ENCODE results near the gene PRCD. TPM values are rescaled to one million over a fixed set of nuclear protein-coding genes. Genes with fewer than 3 reads are reported as not detected.
A peak's percentile ranks its signal among the peaks of the same experiment; 100 is the strongest.

The PRCD gene
- total RNA-seq, 1 donor from 2014 or later, result not detected

GRCh38 chr17:76585649-76586593 lies 46.1 kb downstream of the PRCD start, which contains the start of gene ST6GALNAC2:
Gene ST6GALNAC2 (minus strand): TSS chr17:76585860. CDS start chr17:76585808, 52 bp downstream.
- DNase-seq (ENCODE audit: low spot score), result no peak
- Mint-ChIP-seq H3K36me3 (ENCODE audit: low read depth) (no peaks in the 10 kb centered on the region), H3K27ac (no peak within 1 kb of the TSS), H3K4me1 (ENCODE audit: low read depth) (no peaks in the 10 kb centered on the region), H3K9me3 (no peaks in the 10 kb centered on the region), H3K4me3 (ENCODE audit: low read depth) (peak within 1 kb of the TSS; percentile 51), H3K27me3 (ENCODE audit: low read depth) (peaks cover 61% of the 10 kb centered on the region)
- intact Hi-C loops (cut with micrococcal nuclease), result no loop called here

- H3K27ac Mint-ChIP-seq, result no peak overlapping the region
- H3K36me3 Mint-ChIP-seq (ENCODE audit: low read depth), result no peaks in the 10 kb centered on the region
- H3K27me3 Mint-ChIP-seq (ENCODE audit: low read depth), result peaks cover 63% of the 10 kb centered on the region
- no peaks in the 10 kb centered on the region for H3K9me3 Mint-ChIP-seq
- H3K4me1 Mint-ChIP-seq (ENCODE audit: low read depth), result no peaks in the 10 kb centered on the region
- no peak overlapping the region for H3K4me3 Mint-ChIP-seq (ENCODE audit: low read depth)
- no peak for DNase-seq (ENCODE audit: low spot score)
- intact Hi-C loops (cut with micrococcal nuclease), result no loop called here
These were observed 47.1 kb downstream of the PRCD start for GRCh38 chr17:76586741-76587487.

- H3K4me1 Mint-ChIP-seq (ENCODE audit: low read depth), result no peaks in the 10 kb centered on the region
- intact Hi-C loops (cut with micrococcal nuclease), result no loop called here
- H3K27ac Mint-ChIP-seq, result no peak overlapping the region
- H3K27me3 Mint-ChIP-seq (ENCODE audit: low read depth), result peaks cover 56% of the 10 kb centered on the region
- no peak overlapping the region for H3K4me3 Mint-ChIP-seq (ENCODE audit: low read depth)
- no peaks in the 10 kb centered on the region for H3K36me3 Mint-ChIP-seq (ENCODE audit: low read depth)
- DNase-seq (ENCODE audit: low spot score), result no peak
- no peaks in the 10 kb centered on the region for H3K9me3 Mint-ChIP-seq
These were observed 48.3 kb downstream of the PRCD start for GRCh38 chr17:76588182-76588581.

GRCh38 chr17:76593384-76593826 lies 53.6 kb downstream of the PRCD start:
- Mint-ChIP-seq H3K9me3 (no peaks in the 10 kb centered on the region), H3K27me3 (ENCODE audit: low read depth) (peaks cover 22% of the 10 kb centered on the region), H3K27ac (no peak overlapping the region), H3K4me1 (ENCODE audit: low read depth) (no peaks in the 10 kb centered on the region), H3K4me3 (ENCODE audit: low read depth) (no peak overlapping the region), H3K36me3 (ENCODE audit: low read depth) (no peaks in the 10 kb centered on the region)
- intact Hi-C loops (cut with micrococcal nuclease), result no loop called here
- no peak for DNase-seq (ENCODE audit: low spot score)

- H3K9me3 Mint-ChIP-seq, result no peaks in the 10 kb centered on the region
- H3K4me1 Mint-ChIP-seq (ENCODE audit: low read depth), result no peaks in the 10 kb centered on the region
- peaks cover 19% of the 10 kb centered on the region for H3K27me3 Mint-ChIP-seq (ENCODE audit: low read depth)
- intact Hi-C loops (cut with micrococcal nuclease), result no loop called here
- no peak overlapping the region for H3K27ac Mint-ChIP-seq
- no peak overlapping the region for H3K4me3 Mint-ChIP-seq (ENCODE audit: low read depth)
- DNase-seq (ENCODE audit: low spot score), result no peak
- H3K36me3 Mint-ChIP-seq (ENCODE audit: low read depth), result no peaks in the 10 kb centered on the region
These were observed 54.1 kb downstream of the PRCD start for GRCh38 chr17:76593959-76594358.

GRCh38 chr17:76594690-76595089 lies 54.8 kb downstream of the PRCD start:
- no peak for DNase-seq (ENCODE audit: low spot score)
- Mint-ChIP-seq H3K9me3 (no peaks in the 10 kb centered on the region), H3K4me1 (ENCODE audit: low read depth) (no peaks in the 10 kb centered on the region), H3K4me3 (ENCODE audit: low read depth) (no peak overlapping the region), H3K27me3 (ENCODE audit: low read depth) (peaks cover 14% of the 10 kb centered on the region), H3K27ac (no peak overlapping the region), H3K36me3 (ENCODE audit: low read depth) (no peaks in the 10 kb centered on the region)
- intact Hi-C loops (cut with micrococcal nuclease), result no loop called here

Other genes starting within 250 kb of the PRCD start
- gene QRICH2, start 231.8 kb upstream of the PRCD start, total RNA-seq, result 1.7 and 2.1 TPM in 2 replicates
- gene PRPSAP1, start 186.1 kb upstream of the PRCD start, total RNA-seq, result 48.2 and 49.9 TPM in 2 replicates
- gene SPHK1, start 155.4 kb upstream of the PRCD start, total RNA-seq, result 16.0 and 16.4 TPM in 2 replicates
- gene UBE2O, start 86.9 kb upstream of the PRCD start, total RNA-seq, result 46.0 and 46.5 TPM in 2 replicates
- gene AANAT, start 72.4 kb upstream of the PRCD start, total RNA-seq, result 0.18 TPM in 1 of 2 replicates, not detected in the other
- gene RHBDF2, start 38.6 kb upstream of the PRCD start, total RNA-seq, result 45.3 and 48.5 TPM in 2 replicates
- gene CYGB, start 2.3 kb upstream of the PRCD start, total RNA-seq, result not detected in 2 replicates
- gene ST6GALNAC2, start 45.8 kb downstream of the PRCD start, total RNA-seq, result 0.41 TPM in 1 of 2 replicates, not detected in the other
- 0.14 and 0.48 TPM in 2 replicates for gene ST6GALNAC1, start 103.7 kb downstream of the PRCD start, total RNA-seq
- 6.6 and 8.5 TPM in 2 replicates for gene MXRA7, start 170.9 kb downstream of the PRCD start, total RNA-seq
- 83.5 and 84.9 TPM in 2 replicates for gene JMJD6, start 186.6 kb downstream of the PRCD start, total RNA-seq
- gene METTL23, start 186.8 kb downstream of the PRCD start, total RNA-seq, result 32.1 and 33.2 TPM in 2 replicates
- 456 and 478 TPM in 2 replicates for gene SRSF2, start 197.3 kb downstream of the PRCD start, total RNA-seq
- 16.9 and 18.6 TPM in 2 replicates for gene MFSD11, start 198.1 kb downstream of the PRCD start, total RNA-seq